ENCODE measurements around the gene ST8SIA4. TPM values are rescaled to one million over a fixed set of nuclear protein-coding genes. Genes with fewer than 3 reads are reported as not detected.

The ST8SIA4 gene
- total RNA-seq, 2 donors from 2014 or later: 25.2 to 47.0 TPM

GRCh38 chr5:100861148-100861547 lies 41.9 kb downstream of the ST8SIA4 start:
- Histone ChIP-seq H3K27me3 (ENCODE audit: control insufficient read depth, insufficient read depth, low read length, poor library complexity, severe bottlenecking) (no peaks in the 10 kb centered on the region), H3K4me3 (ENCODE audit: low read length) (no peak overlapping the region), H3K9me3 (ENCODE audit: control insufficient read depth, low read length) (no peaks in the 10 kb centered on the region), H3K4me1 (ENCODE audit: control insufficient read depth, insufficient read depth, low read length) (no peaks in the 10 kb centered on the region), H3K36me3 (ENCODE audit: control insufficient read depth, insufficient read depth, low read length) (peaks cover 49% of the 10 kb centered on the region), H3K9ac (ENCODE audit: extremely low read depth, low read length, poor library complexity, severe bottlenecking) (no peak overlapping the region), H3K27ac (ENCODE audit: low read depth, low read length) (no peak overlapping the region)
- DNase-seq: no peak
- H3K27ac Mint-ChIP-seq: no peak overlapping the region
- H3K4me1 Mint-ChIP-seq: no peaks in the 10 kb centered on the region
- H3K36me3 Mint-ChIP-seq (ENCODE audit: low read depth): peaks cover 13% of the 10 kb centered on the region
- H3K27me3 Mint-ChIP-seq (ENCODE audit: insufficient read depth): no peaks in the 10 kb centered on the region
- no peak for TF ChIP-seq CTCF (conservative IDR thresholded peaks at IDR 0.05)
- H3K4me3 Mint-ChIP-seq: no peak overlapping the region
- 98 to 100% methylated on average over 1 to 3 of the region's 3 CpGs for WGBS, 2 experiments (ENCODE audit: insufficient coverage in 1 of 2, insufficient read length in 1 of 2)
- no peaks in the 10 kb centered on the region for H3K9me3 Mint-ChIP-seq

GRCh38 chr5:100860407-100860806 lies 42.7 kb downstream of the ST8SIA4 start:
- TF ChIP-seq CTCF (conservative IDR thresholded peaks at IDR 0.05): no peak
- no peak overlapping the region for H3K4me3 Mint-ChIP-seq
- Histone ChIP-seq H3K36me3 (ENCODE audit: control insufficient read depth, insufficient read depth, low read length) (peaks cover 56% of the 10 kb centered on the region), H3K4me1 (ENCODE audit: control insufficient read depth, insufficient read depth, low read length) (no peaks in the 10 kb centered on the region), H3K9me3 (ENCODE audit: control insufficient read depth, low read length) (no peaks in the 10 kb centered on the region), H3K27me3 (ENCODE audit: control insufficient read depth, insufficient read depth, low read length, poor library complexity, severe bottlenecking) (no peaks in the 10 kb centered on the region), H3K27ac (ENCODE audit: low read depth, low read length) (no peak overlapping the region), H3K4me3 (ENCODE audit: low read length) (no peak overlapping the region), H3K9ac (ENCODE audit: extremely low read depth, low read length, poor library complexity, severe bottlenecking) (no peak overlapping the region)
- H3K27ac Mint-ChIP-seq: no peak overlapping the region
- H3K27me3 Mint-ChIP-seq (ENCODE audit: insufficient read depth): no peaks in the 10 kb centered on the region
- 93 to 100% methylated on average over 1 of the region's 1 CpG for WGBS, 2 experiments (ENCODE audit: insufficient coverage in 1 of 2, insufficient read length in 1 of 2)
- no peaks in the 10 kb centered on the region for H3K9me3 Mint-ChIP-seq
- DNase-seq: no peak
- H3K36me3 Mint-ChIP-seq (ENCODE audit: low read depth): peaks cover 16% of the 10 kb centered on the region
- H3K4me1 Mint-ChIP-seq: no peaks in the 10 kb centered on the region

- no peaks in the 10 kb centered on the region for H3K9me3 ChIP-seq (ENCODE audit: control insufficient read depth, low read length)
- H3K27ac ChIP-seq (ENCODE audit: low read depth, low read length): no peak overlapping the region
- no peak for DNase-seq
- H3K9ac ChIP-seq (ENCODE audit: extremely low read depth, low read length, poor library complexity, severe bottlenecking): no peak overlapping the region
- no peaks in the 10 kb centered on the region for H3K27me3 ChIP-seq (ENCODE audit: control insufficient read depth, insufficient read depth, low read length, poor library complexity, severe bottlenecking)
- 82 to 100% methylated on average over 1 of the region's 1 CpG for WGBS, 2 experiments (ENCODE audit: insufficient coverage in 1 of 2, insufficient read length in 1 of 2)
- Mint-ChIP-seq H3K9me3 (no peaks in the 10 kb centered on the region), H3K36me3 (ENCODE audit: low read depth) (peaks cover 23% of the 10 kb centered on the region), H3K4me1 (no peaks in the 10 kb centered on the region), H3K27me3 (ENCODE audit: insufficient read depth) (no peaks in the 10 kb centered on the region), H3K4me3 (no peak overlapping the region), H3K27ac (no peak overlapping the region)
- H3K4me1 ChIP-seq (ENCODE audit: control insufficient read depth, insufficient read depth, low read length): no peaks in the 10 kb centered on the region
- TF ChIP-seq CTCF (conservative IDR thresholded peaks at IDR 0.05): no peak
- peaks cover 59% of the 10 kb centered on the region for H3K36me3 ChIP-seq (ENCODE audit: control insufficient read depth, insufficient read depth, low read length)
- no peak overlapping the region for H3K4me3 ChIP-seq (ENCODE audit: low read length)
Observed at GRCh38 chr5:100858987-100859545, 44.0 kb downstream of the ST8SIA4 start.
